ENCODE measurements around the gene GFRA4. TPM values are rescaled to one million over a fixed set of nuclear protein-coding genes. Genes with fewer than 3 reads are reported as not detected.

The GFRA4 gene
- polyA plus RNA-seq, 1 of the 3 experiments (the other 2 are of a cell fraction), result not detected

GRCh38 chr20:3635346-3635745, 27.9 kb downstream of the GFRA4 start:
- Histone ChIP-seq H3K9me2 (no peaks in the 10 kb centered on the region), H3K36me3 (replicated peaks in 1 of 2; ENCODE audit: control insufficient read depth in 1 of 2, insufficient read depth in 2 of 2, low read length in 1 of 2) (peaks cover 0 to 5% of the 10 kb centered on the region in 2 experiments), H2AFZ (ENCODE audit: low read depth) (no peak overlapping the region), H3K27ac (ENCODE audit: low read depth in 2 of 2, low read length in 1 of 2) (no peak overlapping the region), H3K9ac (no peak overlapping the region), H3K9me3 (no peaks in the 10 kb centered on the region), H3K79me2 (ENCODE audit: insufficient read depth) (no peaks in the 10 kb centered on the region), H3K4me3 (ENCODE audit: low read depth in 2 of 2, low read length in 1 of 2) (no peak overlapping the region), H3K4me2 (no peak overlapping the region), H3K27me3 (ENCODE audit: insufficient read depth) (no peaks in the 10 kb centered on the region), H4K20me1 (ENCODE audit: insufficient read depth) (no peaks in the 10 kb centered on the region), H3K4me1 (ENCODE audit: control insufficient read depth in 1 of 2, insufficient read depth in 2 of 2, low read depth in 1 of 2, low read length in 1 of 2) (no peaks in the 10 kb centered on the region), H3F3A (replicated peaks; ENCODE audit: insufficient read depth) (no peaks in the 10 kb centered on the region)
- ChIA-PET POLR2A (no interaction called here), CTCF (no interaction called here)
- TF ChIP-seq MEF2A (IDR thresholded peaks at IDR 0.05; ENCODE audit: borderline replicate concordance, low read depth) (no peak), EZH2phosphoT487 (IDR thresholded peaks at IDR 0.05; ENCODE audit: borderline replicate concordance, low read depth) (no peak), MXI1 (IDR thresholded peaks at IDR 0.05; ENCODE audit: low read depth, low read length) (no peak), PBX3 (IDR thresholded peaks at IDR 0.05) (no peak), TCF12 (IDR thresholded peaks at IDR 0.05) (no peak), CTCF (IDR thresholded peaks at IDR 0.05) (no peak)
- 96% methylated on average over 1 of the region's 1 CpG for WGBS (ENCODE audit: low lambda C conversion rate)
- no peak for DNase-seq

GRCh38 chr20:3633913-3634478, 29.2 kb downstream of the GFRA4 start:
- Histone ChIP-seq H4K20me1 (ENCODE audit: insufficient read depth) (no peaks in the 10 kb centered on the region), H3K4me1 (ENCODE audit: control insufficient read depth in 1 of 2, insufficient read depth in 2 of 2, low read depth in 1 of 2, low read length in 1 of 2) (no peaks in the 10 kb centered on the region), H3K27ac (ENCODE audit: low read depth in 2 of 2, low read length in 1 of 2) (no peak overlapping the region), H3K79me2 (ENCODE audit: insufficient read depth) (no peaks in the 10 kb centered on the region), H3K9ac (no peak overlapping the region), H3F3A (replicated peaks; ENCODE audit: insufficient read depth) (no peaks in the 10 kb centered on the region), H3K4me2 (no peak overlapping the region), H3K4me3 (ENCODE audit: low read depth in 2 of 2, low read length in 1 of 2) (no peak overlapping the region), H3K9me3 (no peaks in the 10 kb centered on the region), H3K9me2 (no peaks in the 10 kb centered on the region), H3K36me3 (replicated peaks in 1 of 2; ENCODE audit: control insufficient read depth in 1 of 2, insufficient read depth in 2 of 2, low read length in 1 of 2) (peaks cover 0 to 4% of the 10 kb centered on the region in 2 experiments), H2AFZ (ENCODE audit: low read depth) (no peak overlapping the region), H3K27me3 (ENCODE audit: insufficient read depth) (no peaks in the 10 kb centered on the region)
- CTCF ChIA-PET, result interaction anchor here (0.8 to 1.1 kb wide), 3 partner anchors 32 to 76 kb away, joined by 3 to 4 read pairs (median 3); no protein-coding TSS in a partner anchor
- POLR2A ChIA-PET, result no interaction called here
- 75% methylated on average over 6 of the region's 6 CpGs for WGBS (ENCODE audit: low lambda C conversion rate)
- no peak for DNase-seq
- no peak for TF ChIP-seq TEAD4 (IDR thresholded peaks at IDR 0.05; ENCODE audit: borderline replicate concordance, insufficient read depth)
- TF ChIP-seq EZH2phosphoT487 (IDR thresholded peaks at IDR 0.05; ENCODE audit: borderline replicate concordance, low read depth), result no peak
- TF ChIP-seq ELF1 (IDR thresholded peaks at IDR 0.05), result no peak
- TF ChIP-seq FOSL2 (IDR thresholded peaks at IDR 0.05; ENCODE audit: borderline replicate concordance, low read depth), result no peak
- no peak for TF ChIP-seq CTCF (IDR thresholded peaks at IDR 0.05)
- no peak for TF ChIP-seq RXRA (IDR thresholded peaks at IDR 0.05; ENCODE audit: borderline replicate concordance, low read depth)
- TF ChIP-seq NRF1 (IDR thresholded peaks at IDR 0.05; ENCODE audit: low read depth, low read length), result no peak
- TF ChIP-seq TCF12 (IDR thresholded peaks at IDR 0.05), result no peak
- no peak for TF ChIP-seq ZBTB33 (IDR thresholded peaks at IDR 0.05; ENCODE audit: borderline replicate concordance, low read depth)
- no peak for TF ChIP-seq EP300 (IDR thresholded peaks at IDR 0.05; ENCODE audit: borderline replicate concordance in 1 of 2, low read depth in 1 of 2, low read length in 1 of 2)
- no peak for TF ChIP-seq NFIC (IDR thresholded peaks at IDR 0.05; ENCODE audit: borderline replicate concordance)
- no peak for TF ChIP-seq PBX3 (IDR thresholded peaks at IDR 0.05)
- no peak for TF ChIP-seq SMC3 (IDR thresholded peaks at IDR 0.05; ENCODE audit: low read depth, low read length)
- TF ChIP-seq POLR2AphosphoS5 (IDR thresholded peaks at IDR 0.05; ENCODE audit: low read depth, low read length), result no peak
- no peak for TF ChIP-seq GABPA (IDR thresholded peaks at IDR 0.05; ENCODE audit: low read depth)
- TF ChIP-seq TAF1 (IDR thresholded peaks at IDR 0.05; ENCODE audit: borderline replicate concordance, low read depth, low read length), result no peak
